ENCODE measurements around the gene CDH11.

The CDH11 gene

DNA sequence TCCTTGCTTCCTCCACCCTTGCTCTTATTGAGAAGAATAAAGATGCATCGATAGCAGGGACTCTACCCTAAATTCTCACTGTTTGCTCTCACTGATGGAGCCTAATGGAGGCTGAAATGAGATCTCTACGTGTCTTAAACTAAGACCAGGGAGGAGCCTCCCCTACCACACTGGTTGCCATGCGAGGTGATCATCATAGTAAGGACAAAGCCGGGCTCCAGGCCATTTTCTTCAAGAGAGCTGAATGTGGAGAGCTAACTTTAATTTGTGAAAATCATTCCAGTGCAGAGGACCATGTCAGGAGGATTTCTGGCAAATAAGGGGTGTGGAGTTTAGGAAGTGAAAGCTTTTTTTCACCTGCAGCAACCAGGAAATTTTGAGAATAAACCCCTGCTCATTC, 5.6 kb downstream of the CDH11 start:
- DNase-seq, result no peak

DNA sequence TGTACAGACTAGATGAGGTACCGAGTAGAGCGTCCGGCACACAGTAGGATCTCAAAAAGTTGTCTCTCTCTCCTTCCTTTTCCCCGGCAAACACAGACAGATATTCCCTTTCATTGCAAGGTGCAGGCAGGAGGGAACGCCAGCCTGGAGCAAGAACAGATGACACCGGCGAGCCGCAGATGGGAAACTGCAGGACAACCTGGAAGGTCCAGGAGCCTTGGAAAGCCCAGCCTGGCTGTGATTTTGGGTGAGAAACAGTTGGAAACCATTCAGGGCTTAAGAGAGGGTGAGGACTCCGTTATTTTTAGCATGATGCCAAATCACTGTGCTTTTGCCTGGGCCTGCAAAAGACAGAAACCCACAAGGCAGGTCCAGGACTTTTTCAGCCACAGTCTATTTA, 7.3 kb downstream of the CDH11 start:
- DNase-seq, result no peak

DNA sequence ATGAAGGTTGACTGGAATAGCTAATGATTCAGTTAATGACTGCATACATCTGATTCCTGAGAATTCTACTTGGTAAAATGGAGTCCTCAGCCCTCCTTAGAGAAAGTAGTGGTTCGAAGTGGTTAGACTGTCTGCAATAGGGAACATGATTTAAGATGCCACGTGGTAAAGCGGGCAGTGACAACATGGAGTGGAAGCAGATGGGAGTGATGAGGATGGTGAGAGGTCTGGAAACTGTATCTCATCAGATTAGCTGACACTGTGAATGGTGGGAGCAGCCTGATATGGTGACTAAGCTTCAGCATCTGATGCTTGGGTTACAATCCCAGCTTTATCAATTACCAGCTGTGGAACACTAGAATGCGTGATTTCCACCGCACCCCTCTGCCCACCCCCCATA, 8.4 kb downstream of the CDH11 start:
- no peak for DNase-seq

DNA sequence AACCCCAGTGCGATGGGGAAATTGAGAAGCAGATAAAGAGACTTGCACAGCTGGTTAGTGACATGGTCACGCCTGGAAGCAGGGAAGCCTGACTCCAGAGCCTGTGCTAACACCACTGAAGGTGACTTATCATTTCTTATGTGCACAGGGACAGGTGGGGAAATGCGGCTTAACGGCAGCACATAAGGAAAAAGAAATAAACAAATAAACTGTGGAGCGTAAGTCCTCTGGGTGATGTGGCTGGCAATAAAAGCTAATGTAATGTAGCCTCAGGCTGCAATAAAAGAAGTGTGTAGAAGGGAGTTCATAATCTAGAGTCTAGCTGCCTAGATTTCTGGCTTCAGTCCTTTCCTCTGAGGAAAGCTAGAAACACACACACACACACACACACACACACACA, 10.6 kb downstream of the CDH11 start:
- DNase-seq, result no peak

DNA sequence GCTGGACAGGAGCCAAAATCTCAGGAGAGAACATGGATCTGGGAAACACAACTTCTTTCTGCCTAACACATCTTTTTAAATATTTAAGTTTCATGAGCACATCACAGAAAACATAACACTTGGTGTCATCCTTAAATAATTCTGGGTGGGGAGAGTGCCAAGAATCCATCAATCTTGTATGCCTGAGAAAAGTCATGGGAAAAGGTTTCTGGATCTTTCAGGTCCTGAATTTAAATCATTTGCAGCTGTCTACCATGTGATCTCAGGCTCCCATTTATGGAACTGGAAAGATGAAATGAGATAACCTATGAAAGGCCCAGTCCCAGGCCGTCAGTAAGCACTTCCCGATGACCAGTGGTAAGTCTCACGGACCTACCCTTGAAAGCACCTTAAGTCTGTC, 15.1 kb downstream of the CDH11 start:
- DNase-seq, result peak; percentile 76

DNA sequence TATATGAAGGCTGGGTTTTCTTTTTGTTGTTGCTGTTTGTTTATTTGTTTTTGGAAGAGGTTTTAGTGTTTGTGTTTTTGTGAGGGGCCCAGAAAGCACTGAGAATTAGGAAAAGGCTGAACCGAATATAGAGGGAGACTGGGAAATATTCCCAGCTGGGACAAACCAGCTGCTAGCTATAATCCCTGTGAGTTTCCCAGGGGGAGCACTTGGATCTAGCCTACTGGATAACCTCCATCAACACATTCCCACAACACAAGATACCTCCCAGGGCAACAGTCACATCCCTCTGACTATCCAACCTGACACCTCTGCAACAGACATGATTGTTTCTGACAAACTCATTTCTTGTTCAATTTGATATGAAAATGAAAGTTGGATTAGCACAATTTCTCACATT, 16.7 kb downstream of the CDH11 start:
- no peak for DNase-seq

DNA sequence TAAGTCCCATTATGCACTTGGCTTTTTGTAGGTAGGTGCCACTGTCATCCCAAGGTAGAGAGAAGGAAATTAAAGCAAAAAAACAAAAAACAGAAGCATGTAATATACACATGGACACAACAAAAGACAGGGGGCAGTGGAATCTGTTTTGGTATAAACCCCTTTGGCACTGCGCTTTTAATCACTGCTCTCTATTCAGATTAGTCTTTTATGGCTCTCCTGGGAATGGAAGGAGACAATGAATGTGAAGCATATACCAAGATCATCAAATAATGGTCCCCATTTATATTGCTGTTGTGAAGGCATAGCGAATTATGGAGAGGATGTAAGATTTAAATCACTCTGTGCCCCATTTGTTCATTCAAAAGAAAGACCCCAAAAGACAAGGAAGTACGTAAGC, 17.4 kb downstream of the CDH11 start:
- DNase-seq, result no peak

DNA sequence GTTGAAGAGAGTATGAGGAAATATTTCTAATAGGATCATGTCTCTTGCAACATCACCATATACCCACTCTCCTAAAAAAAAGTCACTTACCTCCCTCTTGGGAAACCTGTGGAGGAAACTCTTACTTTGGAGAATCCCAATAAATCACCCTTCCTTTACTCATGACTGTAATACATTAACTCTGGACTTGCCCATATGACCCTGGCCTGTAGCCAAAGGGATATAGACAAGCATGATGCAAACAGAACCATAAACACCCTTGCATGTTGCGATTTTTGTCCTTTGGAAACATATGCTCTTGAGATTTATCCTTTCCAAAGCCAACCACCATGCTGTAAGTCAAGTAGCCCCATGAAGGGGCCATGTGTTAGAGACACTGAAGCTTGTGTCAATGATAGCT, 19.5 kb downstream of the CDH11 start:
- DNase-seq, result no peak

DNA sequence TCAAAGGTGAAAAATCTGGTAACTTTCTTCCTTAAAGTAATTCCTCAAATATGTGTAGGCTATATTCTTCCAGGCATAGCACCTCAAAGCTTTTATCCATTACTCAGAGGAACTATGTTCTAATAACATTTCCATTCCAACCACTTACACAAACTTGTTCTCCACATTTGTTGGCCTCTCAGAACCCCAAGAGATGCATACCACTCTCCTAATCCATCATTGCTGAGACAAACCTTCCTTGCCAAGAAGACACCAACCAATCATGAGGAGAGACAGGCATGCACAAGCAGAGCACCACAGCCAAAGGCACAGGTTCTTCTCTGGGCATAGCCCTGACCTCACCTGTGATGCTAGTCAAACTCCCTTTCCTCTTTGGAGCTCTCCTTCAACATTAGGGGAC, 20.9 kb downstream of the CDH11 start:
- no peak for DNase-seq

DNA sequence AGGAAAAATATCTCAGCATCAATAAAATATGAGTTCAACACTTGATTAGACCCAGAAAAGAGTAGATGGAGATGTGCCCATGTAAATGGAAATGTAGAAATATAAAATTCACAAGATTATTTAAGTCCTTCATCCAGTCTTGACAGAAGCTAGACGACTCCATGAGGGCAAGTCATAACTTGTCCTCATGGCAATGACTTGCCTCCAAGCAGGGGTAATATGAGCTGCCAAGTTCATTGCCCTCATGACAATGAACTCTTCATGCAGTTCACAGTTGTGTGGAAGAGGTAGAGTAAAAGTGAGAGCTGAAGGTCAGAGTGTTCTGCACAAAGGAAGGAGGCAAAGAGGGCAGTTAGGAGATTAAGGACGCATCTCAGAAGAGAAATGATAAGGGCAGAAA, 22.3 kb downstream of the CDH11 start:
- no peak for DNase-seq

DNA sequence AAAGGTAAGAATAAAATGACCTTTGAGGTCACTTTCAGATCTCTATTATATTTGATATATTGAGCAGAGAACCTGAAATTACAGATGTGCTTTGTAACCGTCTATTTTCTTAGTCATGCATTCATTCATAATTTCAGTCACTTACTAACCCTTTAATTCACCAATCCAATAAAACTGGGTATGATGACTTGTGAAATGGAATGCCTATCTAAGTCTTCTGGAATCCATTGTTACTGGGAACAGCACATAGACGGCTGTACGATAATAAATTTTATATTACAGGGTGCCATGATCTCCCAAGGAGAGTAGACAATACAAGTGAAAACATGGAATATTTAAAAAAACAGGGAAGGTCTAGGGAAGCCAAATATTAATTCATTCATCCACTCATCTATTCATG, 22.9 kb downstream of the CDH11 start:
- no peak for DNase-seq

DNA sequence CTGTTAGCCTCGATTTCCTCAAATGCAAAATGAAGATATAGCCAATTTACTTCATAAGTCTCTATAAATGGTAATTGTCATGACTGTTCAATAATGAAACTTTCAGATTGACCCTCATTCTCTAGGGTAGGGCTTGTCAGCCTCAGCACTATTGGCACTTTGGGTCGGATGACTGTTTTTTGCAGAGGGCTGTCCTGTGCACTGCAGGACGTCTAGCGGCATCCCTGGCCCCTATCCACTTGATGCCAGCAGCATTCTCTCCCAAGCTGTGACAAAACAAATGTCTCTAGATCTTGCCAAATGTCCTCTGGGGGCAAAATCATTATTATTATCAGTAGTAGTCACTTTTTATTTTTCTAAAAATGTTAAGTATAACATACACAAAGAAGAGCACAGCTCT, 24.6 kb downstream of the CDH11 start:
- no peak for DNase-seq

DNA sequence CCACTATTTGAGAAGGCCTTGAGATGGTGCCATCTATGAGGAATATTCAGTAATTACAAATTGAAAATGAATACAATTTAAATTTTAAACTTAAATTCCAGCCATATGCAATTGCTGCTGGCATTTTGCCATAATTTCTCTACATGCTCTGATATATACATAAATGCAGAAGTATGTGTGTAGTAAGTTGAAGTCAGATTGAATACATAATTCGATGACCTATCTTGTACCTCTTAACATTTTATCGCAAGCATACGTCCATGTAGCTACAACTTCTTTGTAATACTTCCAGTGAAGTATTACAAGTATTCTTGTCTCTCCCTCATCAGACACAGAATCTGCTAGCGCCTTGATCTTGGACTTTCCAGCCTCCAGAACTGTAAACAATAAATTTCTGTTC, 26.0 kb downstream of the CDH11 start:
- DNase-seq, result no peak

DNA sequence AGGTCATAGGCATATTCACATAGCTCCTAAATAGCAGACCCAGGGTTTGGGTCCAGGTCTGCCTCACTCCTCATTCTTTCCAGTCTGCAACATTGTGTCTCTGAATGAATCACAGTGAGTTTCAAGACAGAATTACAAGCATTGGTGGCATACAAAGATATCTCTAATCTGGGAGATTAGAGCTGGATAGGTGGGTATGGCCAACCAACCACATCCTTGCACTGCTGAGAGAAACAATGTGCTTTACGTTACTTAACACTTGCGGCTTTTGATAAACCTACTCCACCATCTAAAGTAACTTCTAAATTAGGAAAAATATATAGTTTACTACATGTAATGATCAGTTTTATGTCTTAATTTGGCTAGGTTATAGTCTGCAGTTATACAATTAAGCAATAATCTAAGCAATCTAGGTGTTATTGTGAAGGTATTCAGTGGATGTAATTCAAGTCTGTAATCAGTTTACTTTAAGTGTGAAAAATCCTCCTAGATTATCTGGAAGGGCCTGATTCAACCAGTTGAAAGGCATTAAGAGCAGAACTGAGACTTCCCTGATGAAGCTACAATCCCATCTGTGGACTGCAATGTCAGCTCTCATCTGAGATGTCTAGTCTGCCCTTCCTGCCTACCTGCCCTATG, 26.7 kb downstream of the CDH11 start:
- no peak for DNase-seq

DNA sequence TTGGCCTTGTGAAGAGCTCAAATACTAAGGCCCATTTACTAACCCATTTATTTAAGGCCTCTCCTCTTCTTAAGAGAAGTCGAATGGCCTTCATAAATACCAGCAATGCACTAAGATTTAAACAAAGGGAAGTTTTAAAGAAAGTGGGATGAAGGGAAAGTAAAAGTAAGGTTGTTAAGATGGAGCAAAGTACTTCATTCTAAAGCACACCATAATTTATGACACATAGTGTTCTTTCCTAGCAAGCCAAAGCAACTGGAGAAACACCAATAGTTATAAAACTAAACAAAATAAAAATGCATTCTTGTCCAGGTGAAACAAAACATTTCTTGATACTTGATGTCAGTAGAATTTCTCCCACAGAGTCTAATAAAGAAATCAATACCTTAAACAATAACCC, 27.9 kb downstream of the CDH11 start:
- no peak for DNase-seq

DNA sequence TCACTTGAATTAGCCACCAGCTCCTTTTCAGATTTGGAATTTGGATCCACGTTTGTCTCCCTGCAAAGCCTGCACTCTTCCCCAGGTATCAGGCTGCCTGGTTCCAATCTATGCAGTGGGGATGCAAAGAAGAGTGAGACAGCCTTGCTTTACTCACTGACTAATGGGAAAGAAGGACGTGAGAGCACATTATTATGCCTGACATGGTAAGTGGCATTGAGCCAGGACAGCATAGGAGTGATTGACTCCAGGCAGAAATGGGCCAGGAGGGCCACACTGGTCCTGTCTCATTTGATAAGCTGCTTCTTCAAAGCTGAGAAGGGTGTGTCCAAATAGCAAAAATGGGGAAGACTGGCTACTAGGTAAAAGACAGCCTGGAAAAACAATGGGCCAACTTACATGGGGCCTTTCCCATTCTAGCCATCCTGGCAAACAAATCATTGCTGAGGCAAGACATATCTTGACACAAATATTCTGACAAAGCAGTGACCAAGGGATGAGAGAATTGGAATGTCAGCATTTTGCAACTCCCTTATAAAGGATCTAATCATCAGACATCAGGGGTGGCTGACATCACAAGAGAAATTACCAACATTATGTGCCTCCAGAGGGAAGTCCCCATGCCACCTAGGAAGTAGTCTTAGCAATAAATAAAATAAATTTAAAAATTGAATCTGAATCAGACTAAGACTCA, 38.6 kb downstream of the CDH11 start:
- DNase-seq, result peak; percentile 49

DNA sequence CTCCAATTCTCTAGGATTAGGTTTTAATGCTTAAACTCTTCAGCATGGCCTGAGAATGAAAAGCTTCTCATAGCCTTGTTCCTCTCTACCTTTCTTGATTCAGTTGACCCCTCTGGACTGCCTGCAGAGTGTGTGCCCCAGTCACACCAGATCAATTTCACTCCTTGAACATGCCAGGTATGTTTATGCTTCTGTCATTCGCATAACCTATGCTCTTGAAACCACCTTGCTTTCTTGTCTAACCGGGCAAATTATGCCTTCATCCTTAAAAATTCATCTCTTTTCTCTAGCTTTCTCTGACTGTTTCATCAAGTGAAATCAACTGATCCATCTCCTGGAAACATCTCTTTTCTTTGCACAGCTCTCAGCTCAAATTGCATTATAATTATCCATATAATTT, 42.3 kb downstream of the CDH11 start:
- DNase-seq, result no peak

DNA sequence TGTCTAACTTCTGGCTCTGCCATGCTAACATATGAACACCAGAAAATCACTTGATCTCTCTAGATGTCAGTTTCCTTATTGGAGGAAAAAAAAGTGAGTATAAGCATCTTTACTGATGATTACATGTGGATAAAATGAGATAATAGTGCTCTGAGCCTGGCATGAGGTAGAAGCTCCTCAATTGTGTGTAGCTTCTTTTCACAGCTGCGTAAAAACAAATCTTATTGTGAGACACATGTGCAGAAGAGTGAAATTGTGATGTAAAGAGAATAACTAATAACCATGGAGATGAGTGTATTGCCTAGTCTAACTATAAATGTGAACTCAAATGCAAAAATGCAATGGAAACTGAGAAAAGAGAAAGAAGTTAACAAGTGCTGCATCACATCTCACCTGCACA, 44.7 kb downstream of the CDH11 start:
- no peak for DNase-seq

DNA sequence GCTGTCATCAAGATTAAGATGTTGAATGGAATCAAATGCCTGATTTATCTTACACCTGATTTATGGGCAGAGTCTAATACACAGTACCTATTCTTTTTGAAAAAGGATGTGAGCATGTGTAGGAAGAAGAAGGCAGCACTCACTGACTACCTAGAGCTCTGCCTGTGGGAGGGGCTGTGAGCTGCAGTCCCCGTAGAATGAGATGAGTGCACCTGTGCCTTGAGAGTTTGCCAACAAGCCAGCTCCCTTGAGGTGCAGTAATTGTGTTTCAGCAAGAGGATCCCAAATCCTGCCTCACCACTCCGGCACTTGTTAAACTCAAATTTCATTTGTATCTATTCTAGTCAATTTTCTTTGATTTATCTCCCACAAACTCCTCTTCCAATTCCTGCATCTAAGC, 46.0 kb downstream of the CDH11 start:
- no peak for DNase-seq

DNA sequence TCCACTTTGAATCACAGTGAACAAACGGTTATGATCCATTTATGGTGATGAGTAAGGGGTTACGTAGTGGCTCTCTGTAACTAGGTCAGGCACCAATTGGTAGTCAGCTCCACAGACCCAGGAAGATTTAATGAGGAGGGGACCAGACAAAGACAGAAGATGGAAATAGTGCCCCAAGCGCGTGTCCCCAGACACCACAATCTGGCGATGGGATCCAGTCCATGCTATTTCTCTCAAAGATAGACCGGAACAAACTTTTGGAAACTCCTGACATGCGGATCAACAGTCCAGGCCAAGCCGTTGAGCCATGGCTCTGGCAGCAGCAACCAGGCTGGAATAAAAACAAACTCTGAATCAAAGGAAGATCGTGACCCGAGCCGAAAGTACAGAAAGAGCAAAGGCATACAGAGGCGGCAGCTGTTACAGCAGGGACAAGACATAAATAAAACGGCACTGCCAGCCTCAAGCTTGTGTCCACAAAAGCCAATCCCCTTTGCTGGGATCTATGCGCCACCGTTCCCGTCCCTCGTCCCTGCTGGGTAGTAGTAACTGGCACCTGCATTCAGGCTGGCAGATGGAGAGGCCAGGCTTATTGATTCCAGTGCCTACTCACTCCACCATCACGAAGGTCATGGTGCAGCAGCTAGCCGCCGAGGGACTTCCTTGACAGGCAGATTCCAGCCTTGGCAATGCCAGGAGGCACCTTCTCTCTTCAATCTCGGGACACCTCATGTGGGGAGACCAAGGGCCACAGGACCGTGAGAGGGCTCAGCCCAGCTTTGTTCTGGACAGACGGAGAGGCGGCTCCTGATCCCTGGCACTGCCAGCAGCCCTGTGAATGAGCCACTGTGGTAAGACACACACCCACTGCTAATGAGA, 50.2 kb downstream of the CDH11 start:
- no peak for DNase-seq

DNA sequence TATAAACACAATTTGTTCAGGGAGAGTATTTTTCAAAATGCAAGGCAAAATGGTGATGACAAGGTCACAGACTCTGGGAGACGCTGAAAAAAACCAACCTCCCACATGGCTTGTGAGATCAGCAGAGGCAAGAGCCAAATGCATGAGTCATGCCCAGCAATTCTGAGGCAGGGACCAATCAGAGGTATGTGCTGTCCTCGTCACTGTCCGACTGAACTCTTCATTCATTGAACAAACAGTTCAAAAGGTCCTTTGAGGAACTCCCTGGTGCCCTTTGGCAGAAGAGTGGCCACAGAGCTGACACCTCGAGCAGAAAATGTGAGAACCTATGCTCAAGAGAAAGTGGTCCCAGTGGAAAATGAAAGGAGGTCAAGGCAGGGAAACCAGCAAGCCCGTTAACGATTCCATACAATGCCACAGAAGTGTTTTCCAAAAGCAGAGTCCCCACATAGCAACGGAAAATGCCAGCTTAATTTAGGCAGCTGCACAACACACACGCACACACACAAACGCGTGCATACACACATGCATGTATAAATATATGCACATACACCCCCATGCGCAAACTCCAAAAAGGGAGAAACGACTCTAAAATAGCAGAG, 50.9 kb downstream of the CDH11 start:
- DNase-seq, result peak; percentile 97

DNA sequence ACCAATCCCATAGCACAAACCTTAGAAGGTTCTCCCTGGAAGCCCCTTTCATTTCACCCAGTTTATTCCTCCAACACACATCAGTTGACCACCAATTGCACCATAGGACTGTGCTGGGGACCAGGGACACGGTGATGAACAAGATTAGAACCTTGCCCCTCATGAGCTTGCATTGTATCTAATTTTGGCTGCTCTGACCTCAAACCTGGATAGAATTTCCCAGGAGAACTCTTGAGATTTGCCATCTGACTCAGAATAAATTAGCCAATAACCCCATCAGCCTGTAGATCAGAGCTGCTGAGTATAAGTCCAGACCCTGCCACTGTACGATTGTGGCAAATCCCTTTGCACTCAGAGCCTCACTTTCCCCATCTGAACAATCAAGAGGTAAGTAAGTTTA, 52.1 kb downstream of the CDH11 start:
- DNase-seq, result peak; percentile 64

DNA sequence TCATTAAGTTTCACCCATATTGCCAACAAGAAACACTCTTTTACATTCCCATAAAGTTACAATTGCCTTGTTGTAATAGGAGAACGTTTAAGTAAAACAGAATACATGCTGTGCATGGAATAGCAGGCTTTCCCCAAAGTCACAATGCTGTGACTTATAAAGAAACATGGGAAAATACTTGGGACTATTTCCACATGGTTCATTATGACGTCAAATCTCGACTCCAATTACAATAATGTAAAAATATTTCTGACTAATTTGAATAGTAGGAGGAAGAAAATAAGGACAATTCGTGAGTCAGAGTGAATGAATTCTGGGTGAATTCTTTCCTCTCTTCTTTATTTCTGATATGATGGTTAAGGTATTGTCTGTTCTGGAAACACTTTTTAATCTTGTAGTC, 52.8 kb downstream of the CDH11 start:
- peak; percentile 94 for DNase-seq

All from fibroblast of skin of right biceps (primary cell).